H9 (cell line): ENCODE data around the gene DLK1. TPM values are rescaled to one million over a fixed set of nuclear protein-coding genes. Genes with fewer than 3 reads are reported as not detected.

Source experiments
- DNase-seq: peaks from one replicate; pipeline ENCODE4 v3.0.0-alpha.2; 2017
- H2AFZ ChIP-seq: one replicate; pipeline ENCODE4 v1.6.1; 2013; ENCODE audit warnings: mild to moderate bottlenecking, low read length, control low read depth, moderate library complexity
- H2AK5ac ChIP-seq: 2 replicates; pipeline ENCODE4 v1.6.1; 2013; ENCODE audit warnings: low read length, control low read depth, mixed read lengths; ENCODE audit not compliant: insufficient read length
- H2BK120ac ChIP-seq: one replicate; pipeline ENCODE4 v1.6.1; 2013; ENCODE audit warnings: low read depth, mild to moderate bottlenecking, low read length, control low read depth, inconsistent platforms; ENCODE audit not compliant: poor library complexity, severe bottlenecking
- H2BK12ac ChIP-seq: 2 replicates; pipeline ENCODE4 v1.6.1; 2013; ENCODE audit warnings: low read length, control low read depth, mixed read lengths, low read depth; ENCODE audit not compliant: insufficient read length
- H2BK15ac ChIP-seq: 2 replicates; pipeline ENCODE4 v1.6.1; 2013; ENCODE audit warnings: low read depth, low read length, control low read depth
- H2BK20ac ChIP-seq: one replicate; pipeline ENCODE4 v1.6.1; 2013; ENCODE audit warnings: low read depth, mild to moderate bottlenecking, low read length, control low read depth, inconsistent platforms; ENCODE audit not compliant: poor library complexity, severe bottlenecking
- H2BK5ac ChIP-seq: 2 replicates; pipeline ENCODE4 v1.6.1; 2013; ENCODE audit warnings: low read length, control low read depth, mixed read lengths; ENCODE audit not compliant: insufficient read length
- H3K14ac ChIP-seq: 2 replicates; pipeline ENCODE4 v1.6.1; 2013; ENCODE audit warnings: low read length, control low read depth; ENCODE audit not compliant: insufficient read depth
- H3K18ac ChIP-seq: 2 replicates; pipeline ENCODE4 v1.6.1; 2013; ENCODE audit warnings: low read depth, mild to moderate bottlenecking, mixed read lengths, low read length, control low read depth; ENCODE audit not compliant: insufficient read length
- H3K23ac ChIP-seq: 2 replicates; pipeline ENCODE4 v1.6.1; 2013; ENCODE audit warnings: low read length, control low read depth, mixed read lengths, low read depth; ENCODE audit not compliant: insufficient read length
- H3K23me2 ChIP-seq: 2 replicates; pipeline ENCODE4 v1.6.1; 2013; ENCODE audit warnings: low read depth, mild to moderate bottlenecking, mixed read lengths, low read length, control low read depth; ENCODE audit not compliant: insufficient read length, poor library complexity, severe bottlenecking
- H3K27ac ChIP-seq: 2 replicates; pipeline ENCODE4 v1.5.1; 2013; ENCODE audit warnings: low read length, control low read depth, mixed read lengths, low read depth; ENCODE audit not compliant: insufficient read length
- H3K27me3 ChIP-seq: 2 replicates; pipeline ENCODE4 v1.6.1; 2013; ENCODE audit warnings: low read length, control low read depth, inconsistent platforms; ENCODE audit not compliant: insufficient read depth
- H3K4ac ChIP-seq: 2 replicates; pipeline ENCODE4 v1.6.1; 2013; ENCODE audit warnings: low read depth, mild to moderate bottlenecking, control low read depth, inconsistent platforms, low read length, moderate library complexity
- H3K4me1 ChIP-seq: 2 replicates; pipeline ENCODE4 v1.6.1; 2013; ENCODE audit warnings: low read length, control low read depth, inconsistent platforms; ENCODE audit not compliant: insufficient read depth
- H3K4me2 ChIP-seq: 2 replicates; pipeline ENCODE4 v1.6.1; 2013; ENCODE audit warnings: low read length, control low read depth, mixed read lengths; ENCODE audit not compliant: insufficient read length, insufficient read depth
- H3K56ac ChIP-seq: 2 replicates; pipeline ENCODE4 v1.6.1; 2013; ENCODE audit warnings: low read depth, mild to moderate bottlenecking, mixed read lengths, low read length, control low read depth; ENCODE audit not compliant: insufficient read length
- H3K79me1 ChIP-seq: 2 replicates; pipeline ENCODE4 v1.6.1; 2013; ENCODE audit warnings: low read depth, mild to moderate bottlenecking, moderate library complexity, low read length, control low read depth, inconsistent platforms; ENCODE audit not compliant: insufficient read depth, poor library complexity, severe bottlenecking
- H3K79me2 ChIP-seq: 2 replicates; pipeline ENCODE4 v1.6.1; 2013; ENCODE audit warnings: low read length, control low read depth, inconsistent platforms; ENCODE audit not compliant: insufficient read depth
- H3K9ac ChIP-seq: 2 replicates; pipeline ENCODE4 v1.6.1; 2013; ENCODE audit warnings: low read length, control low read depth, mixed read lengths; ENCODE audit not compliant: insufficient read length; ENCODE audit errors: extremely low read depth
- H3K9me3 ChIP-seq: one replicate; pipeline ENCODE4 v1.6.1; 2013; ENCODE audit warnings: low read depth, low read length, inconsistent platforms; ENCODE audit not compliant: control insufficient read depth
- H3T11ph ChIP-seq: one replicate; pipeline ENCODE4 v1.6.1; 2013; ENCODE audit warnings: mild to moderate bottlenecking, low read length, control low read depth, inconsistent platforms
- H4K20me1 ChIP-seq: one replicate; pipeline ENCODE4 v1.6.1; 2013; ENCODE audit not compliant: control insufficient read depth, insufficient read length, insufficient read depth
- H4K5ac ChIP-seq: 2 replicates; pipeline ENCODE4 v1.6.1; 2013; ENCODE audit warnings: low read depth, mild to moderate bottlenecking, mixed read lengths, low read length, control low read depth; ENCODE audit not compliant: insufficient read length
- H4K8ac ChIP-seq: replicated peaks from 2 replicates; pipeline ENCODE4 v1.6.1; 2013; ENCODE audit warnings: low read length, control low read depth, mixed read lengths, low read depth; ENCODE audit not compliant: insufficient read length
- H4K91ac ChIP-seq: 2 replicates; pipeline ENCODE4 v1.6.1; 2013; ENCODE audit warnings: low read depth, mild to moderate bottlenecking, moderate library complexity, mixed read lengths, low read length, control low read depth; ENCODE audit not compliant: insufficient read length
- H3K27ac Mint-ChIP-seq, 3 experiments: 2 replicates in 2 of 3; 3 replicates in 1 of 3; pipeline ENCODE4 v1.8.0; 2020 to 2021; ENCODE audit warnings: mixed read lengths in 3 of 3, mild to moderate bottlenecking in 1 of 3, moderate library complexity in 1 of 3
- H3K27me3 Mint-ChIP-seq: 2 replicates; pipeline ENCODE4 v1.8.0; 2021; ENCODE audit warnings: low read depth, mild to moderate bottlenecking, moderate library complexity, mixed read lengths
- H3K36me3 Mint-ChIP-seq, 3 experiments: 2 replicates in 2 of 3; 3 replicates in 1 of 3; pipeline ENCODE4 v1.8.0; 2020 to 2021; ENCODE audit warnings: low read depth in 3 of 3, mixed read lengths in 3 of 3; ENCODE audit not compliant: insufficient read depth in 1 of 3
- H3K4me1 Mint-ChIP-seq, 2 experiments: 2 replicates each; pipeline ENCODE4 v1.8.0; 2020; ENCODE audit warnings: mixed read lengths in 2 of 2
- H3K4me3 Mint-ChIP-seq, 2 experiments: 2 replicates in 1 of 2; 3 replicates in 1 of 2; pipeline ENCODE4 v1.8.0; 2020 to 2021; ENCODE audit warnings: mild to moderate bottlenecking in 2 of 2, mixed read lengths in 2 of 2, moderate library complexity in 1 of 2
- H3K9me3 Mint-ChIP-seq, 2 experiments: 2 replicates in 1 of 2; 3 replicates in 1 of 2; pipeline ENCODE4 v1.8.0; 2020; ENCODE audit warnings: mild to moderate bottlenecking in 2 of 2, mixed read lengths in 2 of 2, moderate library complexity in 1 of 2
- WGBS: extraction: QIAGEN DNeasy Blood & Tissue Kit; methylation state at CpG from one replicate; pipeline ENCODE4 v1.1.7; 2013; ENCODE audit warnings: missing lambda C conversion rate, low lambda C conversion rate, mixed read lengths; ENCODE audit not compliant: insufficient read length; ENCODE audit errors: extremely low coverage; 5-methylcytosine and 5-hydroxymethylcytosine counted together
- total RNA-seq: library from RNA; stranded (reverse); gene quantifications from 2 replicates; pipeline ENCODE4 v1.2.1, GENCODE V29; 2021
- TF ChIP-seq, protein P1 (sequence below): fragments of 200-600 bp; sonication (generic); conservative IDR thresholded peaks from 3 replicates; pipeline ENCODE4 v1.8.0; 2021; ENCODE audit warnings: antibody characterized with exemption, mild to moderate bottlenecking

DLK1 gene
- total RNA-seq, 1 experiment from 2014 or later: 2.8 TPM

DNA sequence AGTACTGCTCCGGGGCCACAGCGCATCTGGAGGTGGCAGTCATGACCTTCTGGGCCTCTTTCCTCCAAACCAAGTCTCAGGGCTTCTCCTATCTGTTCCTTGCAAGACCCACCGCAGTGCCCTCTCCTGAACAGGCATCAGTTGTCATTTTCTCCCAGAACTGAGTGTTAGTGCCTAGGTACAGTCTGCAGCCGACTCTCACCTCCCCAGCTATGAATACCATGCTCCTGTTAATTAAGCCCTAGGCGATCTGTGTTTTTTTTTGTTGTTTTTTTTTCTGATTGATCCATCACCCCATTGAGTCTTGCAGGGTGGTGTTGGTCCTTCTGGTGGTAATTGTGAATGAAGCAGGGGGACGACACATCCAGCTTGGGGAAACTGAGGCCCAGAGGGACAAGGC lies 47.5 kb upstream of the DLK1 start:
- H4K91ac ChIP-seq: no peak overlapping the region
- H2AFZ ChIP-seq: no peak overlapping the region
- no peak overlapping the region for H3T11ph ChIP-seq
- H2BK120ac ChIP-seq: no peak overlapping the region
- Mint-ChIP-seq H3K36me3 (no peaks in the 10 kb centered on the region), H3K4me1 (peaks cover 7 to 17% of the 10 kb centered on the region in 2 experiments), H3K9me3 (peaks cover 0 to 5% of the 10 kb centered on the region in 2 experiments; a peak in 1 of 5 replicates), H3K27ac (no peak overlapping the region; a peak in 1 of 7 replicates), H3K4me3 (no peak overlapping the region), H3K27me3 (peaks cover 10% of the 10 kb centered on the region)
- no peak overlapping the region for H2AK5ac ChIP-seq
- TF ChIP-seq, protein P1, sequence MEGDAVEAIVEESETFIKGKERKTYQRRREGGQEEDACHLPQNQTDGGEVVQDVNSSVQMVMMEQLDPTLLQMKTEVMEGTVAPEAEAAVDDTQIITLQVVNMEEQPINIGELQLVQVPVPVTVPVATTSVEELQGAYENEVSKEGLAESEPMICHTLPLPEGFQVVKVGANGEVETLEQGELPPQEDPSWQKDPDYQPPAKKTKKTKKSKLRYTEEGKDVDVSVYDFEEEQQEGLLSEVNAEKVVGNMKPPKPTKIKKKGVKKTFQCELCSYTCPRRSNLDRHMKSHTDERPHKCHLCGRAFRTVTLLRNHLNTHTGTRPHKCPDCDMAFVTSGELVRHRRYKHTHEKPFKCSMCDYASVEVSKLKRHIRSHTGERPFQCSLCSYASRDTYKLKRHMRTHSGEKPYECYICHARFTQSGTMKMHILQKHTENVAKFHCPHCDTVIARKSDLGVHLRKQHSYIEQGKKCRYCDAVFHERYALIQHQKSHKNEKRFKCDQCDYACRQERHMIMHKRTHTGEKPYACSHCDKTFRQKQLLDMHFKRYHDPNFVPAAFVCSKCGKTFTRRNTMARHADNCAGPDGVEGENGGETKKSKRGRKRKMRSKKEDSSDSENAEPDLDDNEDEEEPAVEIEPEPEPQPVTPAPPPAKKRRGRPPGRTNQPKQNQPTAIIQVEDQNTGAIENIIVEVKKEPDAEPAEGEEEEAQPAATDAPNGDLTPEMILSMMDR: no peak
- H4K20me1 ChIP-seq: no peaks in the 10 kb centered on the region
- no peaks in the 10 kb centered on the region for H3K23me2 ChIP-seq
- H3K9me3 ChIP-seq: no peaks in the 10 kb centered on the region
- H4K5ac ChIP-seq: no peak overlapping the region
- H3K18ac ChIP-seq: no peak overlapping the region
- no peak overlapping the region for H2BK12ac ChIP-seq
- H2BK5ac ChIP-seq: no peak overlapping the region
- no peaks in the 10 kb centered on the region for H3K79me2 ChIP-seq
- no peak overlapping the region for H3K23ac ChIP-seq
- no peak overlapping the region for H3K9ac ChIP-seq
- no peaks in the 10 kb centered on the region for H3K79me1 ChIP-seq
- H3K4me1 ChIP-seq: no peaks in the 10 kb centered on the region
- no CpG with 5 or more reads among the region's 6 CpGs for WGBS
- DNase-seq: no peak
- H3K4me2 ChIP-seq: no peak overlapping the region
- no peak overlapping the region for H3K27ac ChIP-seq
- H3K4ac ChIP-seq: no peak overlapping the region
- H2BK20ac ChIP-seq: no peak overlapping the region
- H4K8ac ChIP-seq: no peak overlapping the region
- H3K27me3 ChIP-seq: no peaks in the 10 kb centered on the region
- H2BK15ac ChIP-seq: no peak overlapping the region
- H3K56ac ChIP-seq: no peak overlapping the region
- H3K14ac ChIP-seq: no peak overlapping the region
